ENCODE data around the gene LHX6.

GRCh38 chr9:122184551-122184950, 44.2 kb downstream of the LHX6 start:
- no peak for TF ChIP-seq EZH2 (IDR thresholded peaks at IDR 0.05; ENCODE audit: insufficient read depth, poor library complexity, severe bottlenecking)
- no peak for TF ChIP-seq EZH2phosphoT487 (IDR thresholded peaks at IDR 0.05; ENCODE audit: insufficient read depth, low read depth)
